A549 (cell line): Measurements from ENCODE around the gene TSC22D2.

Experiments used
- CTCF ChIP-seq: fragments of >200 bp; sonication (Bioruptor Twin); formaldehyde crosslinking; IDR thresholded peaks from 3 replicates; pipeline ENCODE4 v1.5.1; 2016
- E2F6 ChIP-seq: IDR thresholded peaks from 2 replicates; pipeline ENCODE4 v1.6.1; 2012; ENCODE audit warnings: low read depth, borderline replicate concordance
- REST ChIP-seq: fragments of 200-600 bp; sonication (generic); IDR thresholded peaks from 2 replicates; pipeline ENCODE4 v1.6.1; 2016; ENCODE audit warnings: antibody characterized with exemption, mild to moderate bottlenecking, moderate library complexity

GRCh38 chr3:150421799-150422548, 13.9 kb downstream of the TSC22D2 start:
- TF ChIP-seq REST: no peak
- no peak for TF ChIP-seq E2F6
- TF ChIP-seq CTCF: no peak
